ENCODE results near the gene RBMS3.

- no peak for TF ChIP-seq CTCF (IDR thresholded peaks at IDR 0.05)
- no peak for TF ChIP-seq POLR2A (IDR thresholded peaks at IDR 0.05)
Measured at GRCh38 chr3:29854821-29855220, 574.0 kb downstream of the RBMS3 start.
